Right ventricle myocardium inferior (tissue), 1 donor: ENCODE data around the gene FBXO5. TPM values are rescaled to one million over a fixed set of nuclear protein-coding genes. Genes with fewer than 3 reads are reported as not detected.
"Not testable (repeated sequence)": the region's sequence is repeated elsewhere in the genome, so short reads cannot be mapped to it uniquely, and the experiment has no call there.

ENCODE experiments used
- ATAC-seq: fragments of 200-7000 bp; cut with Tn5 transposase; one replicate; pipeline ENCODE4 v1.9.1; 2020; ENCODE audit warnings: mild to moderate bottlenecking, moderate library complexity
- DNase-seq: peaks from one replicate; pipeline ENCODE4 v3.0.0; 2021; ENCODE audit errors: missing footprints
- intact Hi-C: fragments of 100-400 bp; cut with DNase I; formaldehyde crosslinking; loops from one replicate; pipeline ENCODE4 v1.11.0; 2022
- long read RNA-seq: library from polyadenylated mRNA; unstranded; transcript quantifications from one replicate; pipeline ENCODE4 v2.0.0, GENCODE V29; 2021
- total RNA-seq: library from RNA; stranded (reverse); fragmentation: NEBNext Ultra II Directional; extraction: Animal tissue kit (Norgen Biotek cat#: 25700); gene quantifications from one replicate; pipeline ENCODE4 v1.2.1, GENCODE V29; 2021
- donor health status: DM: no; HTN: yes; CAD: no; lungs with severe emphysema.

The FBXO5 gene
- total RNA-seq: 2.4 TPM
- long read RNA-seq, partial matches to known transcripts: 0 of 1 reads
- long read RNA-seq, other reads (novel, unspliced or antisense): 0 of 1 reads

- peak; percentile 99 for DNase-seq
- ATAC-seq: peak; percentile 98
- intact Hi-C loops: loop anchor here (2.0 kb wide), 1 partner anchor 20 kb away; the partner anchor contains the start of gene MTRF1L
Measured at GRCh38 chr6:152982904-152983636, at the start of gene FBXO5. TSS of gene FBXO5 (minus strand) at chr6:152983041. CDS start at chr6:152982959, 82 bp downstream.

- intact Hi-C loops: loop anchor here (5.0 kb wide), 1 partner anchor 480 kb away; no protein-coding TSS in a partner anchor
- DNase-seq: no peak
- no peak for ATAC-seq
Measured at GRCh38 chr6:153032255-153032882, 49.5 kb upstream of the FBXO5 start.

- no peak for ATAC-seq
- intact Hi-C loops: loop anchor here (5.0 kb wide), 1 partner anchor 481 kb away; no protein-coding TSS in a partner anchor
- DNase-seq: no peak
Measured at GRCh38 chr6:153031335-153031955, 48.6 kb upstream of the FBXO5 start.

- ATAC-seq (no peak), DNase-seq (no peak)
- intact Hi-C loops: loop anchor here (5.0 kb wide), 1 partner anchor 77 kb away; no protein-coding TSS in a partner anchor
Measured at GRCh38 chr6:153028963-153029362, 46.1 kb upstream of the FBXO5 start.

GRCh38 chr6:153028286-153028685 lies 45.4 kb upstream of the FBXO5 start:
- no peak for ATAC-seq
- no peak for DNase-seq
- intact Hi-C loops: loop anchor here (5.0 kb wide), 1 partner anchor 76 kb away; no protein-coding TSS in a partner anchor

- ATAC-seq: no peak
- no peak for DNase-seq
- intact Hi-C loops: loop anchor here (5.0 kb wide), 1 partner anchor 75 kb away; no protein-coding TSS in a partner anchor
Measured at GRCh38 chr6:153027480-153027879, 44.6 kb upstream of the FBXO5 start.

GRCh38 chr6:153024709-153025017 lies 41.8 kb upstream of the FBXO5 start:
- no peak for ATAC-seq
- intact Hi-C loops: loop anchor here (2.0 to 5.0 kb wide), 2 partner anchors 72 to 160 kb away; no protein-coding TSS in a partner anchor
- DNase-seq: no peak

GRCh38 chr6:153023977-153024708 lies 41.3 kb upstream of the FBXO5 start:
- ATAC-seq (peak; percentile 64), DNase-seq (no peak)
- intact Hi-C loops: loop anchor here (2.0 kb wide), 1 partner anchor 159 kb away; no protein-coding TSS in a partner anchor

- intact Hi-C loops: no loop called here
- DNase-seq (no peak), ATAC-seq (no peak)
Measured at GRCh38 chr6:153018355-153018754, 35.5 kb upstream of the FBXO5 start.

- intact Hi-C loops: no loop called here
- DNase-seq (no peak), ATAC-seq (no peak)
Measured at GRCh38 chr6:153016846-153017245, 34.0 kb upstream of the FBXO5 start.

- ATAC-seq: no peak
- intact Hi-C loops: no loop called here
- no peak for DNase-seq
Measured at GRCh38 chr6:153015094-153015640, 32.3 kb upstream of the FBXO5 start.

- ATAC-seq (no peak), DNase-seq (no peak)
- intact Hi-C loops: no loop called here
Measured at GRCh38 chr6:153013438-153013837, 30.6 kb upstream of the FBXO5 start.

GRCh38 chr6:153012856-153013255 lies 30.0 kb upstream of the FBXO5 start:
- DNase-seq (no peak), ATAC-seq (no peak)
- intact Hi-C loops: no loop called here

- DNase-seq: no peak
- no peak for ATAC-seq
- intact Hi-C loops: loop anchor here (2.0 kb wide), 1 partner anchor 21 kb away; the partner anchor contains the start of gene FBXO5
Measured at GRCh38 chr6:153003366-153003690, 20.5 kb upstream of the FBXO5 start.

- intact Hi-C loops: loop anchor here (2.0 kb wide), 1 partner anchor 20 kb away; the partner anchor contains the start of gene FBXO5
- peak; percentile 97 for DNase-seq
- ATAC-seq: peak; percentile 100
Measured at GRCh38 chr6:153002613-153003365, 19.9 kb upstream of the FBXO5 start, which contains the start of gene MTRF1L. TSS of gene MTRF1L (minus strand) at chr6:153002709. CDS start at chr6:153002685, 24 bp downstream.

- intact Hi-C loops: loop anchor here (2.0 kb wide), 1 partner anchor 19 kb away; the partner anchor contains the start of gene FBXO5
- peak; percentile 1 for ATAC-seq
- no peak for DNase-seq
Measured at GRCh38 chr6:153001767-153002612, 19.1 kb upstream of the FBXO5 start.

- intact Hi-C loops, DNase-seq: not testable (repeated sequence)
Measured at GRCh38 chr6:153000790-153001189, 17.9 kb upstream of the FBXO5 start.

More at GRCh38 chr6:153000790-153001189, 17.9 kb upstream of the FBXO5 start:
- ATAC-seq: not testable (repeated sequence)
